Left forelimb (tissue), 1 donor: ENCODE measurements around the gene CMIP.

Source experiments
- DNase-seq: peaks from one replicate; pipeline ENCODE4 v3.0.0-alpha.2; 2018; ENCODE audit warnings: low spot score

Gene CMIP

GRCh38 chr16:81639348-81639747, 194.7 kb downstream of the CMIP start:
- no peak for DNase-seq

GRCh38 chr16:81639931-81640680, 195.5 kb downstream of the CMIP start:
- DNase-seq = no peak

- no peak for DNase-seq
Measured at GRCh38 chr16:81640681-81641070, 196.1 kb downstream of the CMIP start.

GRCh38 chr16:81641395-81642106, 196.9 kb downstream of the CMIP start:
- DNase-seq = no peak

GRCh38 chr16:81642107-81642436, 197.5 kb downstream of the CMIP start:
- DNase-seq = no peak

GRCh38 chr16:81642943-81643342, 198.3 kb downstream of the CMIP start:
- no peak for DNase-seq

GRCh38 chr16:81645266-81645694, 200.7 kb downstream of the CMIP start:
- DNase-seq = no peak

GRCh38 chr16:81645925-81646324, 201.3 kb downstream of the CMIP start:
- DNase-seq = no peak

GRCh38 chr16:81646561-81646960, 202.0 kb downstream of the CMIP start:
- DNase-seq = no peak

- no peak for DNase-seq
Measured at GRCh38 chr16:81647527-81647926, 202.9 kb downstream of the CMIP start.

- DNase-seq = no peak
Measured at GRCh38 chr16:81649561-81650184, 205.1 kb downstream of the CMIP start.

GRCh38 chr16:81650281-81650680, 205.7 kb downstream of the CMIP start:
- no peak for DNase-seq

- peak; percentile 91 for DNase-seq
Measured at GRCh38 chr16:81650982-81651562, 206.5 kb downstream of the CMIP start.

- DNase-seq = no peak
Measured at GRCh38 chr16:81651758-81652718, 207.4 kb downstream of the CMIP start.

GRCh38 chr16:81652798-81653505, 208.3 kb downstream of the CMIP start:
- DNase-seq = no peak

- DNase-seq = no peak
Measured at GRCh38 chr16:81654346-81654745, 209.7 kb downstream of the CMIP start.

GRCh38 chr16:81655469-81656162, 211.0 kb downstream of the CMIP start:
- no peak for DNase-seq

- DNase-seq = no peak
Measured at GRCh38 chr16:81657224-81657623, 212.6 kb downstream of the CMIP start.

GRCh38 chr16:81657781-81658180, 213.2 kb downstream of the CMIP start:
- no peak for DNase-seq

- no peak for DNase-seq
Measured at GRCh38 chr16:81658373-81658772, 213.8 kb downstream of the CMIP start.
